HG02759 (cell line): ENCODE results near the gene SH3BP5L.
"Not testable (repeated sequence)": the region's sequence is repeated elsewhere in the genome, so short reads cannot be mapped to it uniquely, and the experiment has no call there.

Source experiments
- ATAC-seq: cut with Tn5 transposase; IDR thresholded peaks from one replicate; pipeline ENCODE4 v1.9.1; 2021; ENCODE audit warnings: mild to moderate bottlenecking, moderate library complexity; ENCODE audit not compliant: unreplicated experiment

The SH3BP5L gene

DNA sequence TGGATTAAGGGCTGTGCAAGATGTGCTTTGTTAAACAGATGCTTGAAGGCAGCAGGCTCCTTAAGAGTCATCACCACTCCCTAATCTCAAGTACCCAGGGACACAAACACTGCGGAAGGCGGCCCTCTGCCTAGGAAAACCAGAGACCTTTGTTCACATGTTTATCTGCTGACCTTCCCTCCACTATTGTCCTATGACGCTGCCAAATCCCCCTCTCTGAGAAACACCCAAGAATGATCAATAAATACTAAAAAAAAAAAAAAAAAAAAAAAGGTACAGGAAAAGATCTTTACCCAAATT, 5.0 kb upstream of the SH3BP5L start:
- not testable (repeated sequence) for ATAC-seq

DNA sequence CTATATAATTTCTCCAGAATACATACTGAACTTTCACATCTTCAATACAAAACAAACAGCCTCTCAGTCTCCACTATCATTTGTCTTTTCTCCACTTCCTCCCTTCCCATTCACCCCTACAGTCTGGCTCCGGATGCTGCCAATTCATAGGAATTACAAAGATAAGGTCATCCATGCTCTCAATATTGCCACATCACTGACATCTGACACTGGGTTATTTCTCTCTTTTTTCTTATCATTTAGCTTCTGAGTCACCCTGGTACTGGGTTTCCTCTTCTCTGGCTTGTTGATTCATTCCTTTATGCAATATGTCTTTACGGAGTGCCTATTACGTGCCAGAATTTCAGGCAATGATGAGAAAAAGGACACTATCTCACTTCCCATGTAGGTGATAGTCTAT, 3.1 kb upstream of the SH3BP5L start:
- no peak for ATAC-seq

DNA sequence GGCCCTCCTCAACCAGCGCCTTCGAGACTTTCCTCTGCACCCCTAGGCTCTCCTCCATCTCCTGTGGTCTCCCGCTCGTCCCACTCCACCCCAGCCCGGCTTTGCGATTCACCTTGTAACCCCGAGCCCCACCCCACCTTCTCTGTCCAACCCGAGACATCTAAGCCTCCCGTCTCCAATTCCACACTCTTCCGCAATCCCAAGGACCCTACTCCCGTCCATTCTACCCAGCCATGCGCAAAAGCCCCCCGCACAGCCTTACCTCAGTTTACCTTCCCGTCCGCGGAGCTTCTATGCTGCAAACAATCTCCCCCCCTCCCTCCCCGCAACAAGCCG, 174 bp downstream of the SH3BP5L start:
- peak; percentile 5 for ATAC-seq

DNA sequence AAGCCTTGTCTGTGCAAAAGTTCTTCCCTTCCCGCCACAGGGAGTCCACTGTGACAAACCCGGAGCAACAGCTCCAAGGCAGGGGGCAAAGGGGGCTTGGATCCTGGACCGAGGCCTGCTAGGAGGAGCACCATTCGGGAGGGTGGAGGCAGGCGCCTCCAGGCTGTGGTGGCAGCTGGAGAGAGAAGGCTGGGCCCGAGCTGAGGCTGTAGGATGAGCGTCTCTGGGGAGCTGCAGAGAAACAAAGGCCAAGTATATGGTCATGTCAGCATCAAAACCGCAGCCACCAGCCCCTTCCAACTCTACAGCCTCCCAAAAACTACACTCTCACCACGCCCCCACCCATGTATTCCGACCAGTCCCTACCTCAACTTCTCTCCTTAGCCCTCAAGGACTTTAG, 579 bp downstream of the SH3BP5L start:
- ATAC-seq: no peak

DNA sequence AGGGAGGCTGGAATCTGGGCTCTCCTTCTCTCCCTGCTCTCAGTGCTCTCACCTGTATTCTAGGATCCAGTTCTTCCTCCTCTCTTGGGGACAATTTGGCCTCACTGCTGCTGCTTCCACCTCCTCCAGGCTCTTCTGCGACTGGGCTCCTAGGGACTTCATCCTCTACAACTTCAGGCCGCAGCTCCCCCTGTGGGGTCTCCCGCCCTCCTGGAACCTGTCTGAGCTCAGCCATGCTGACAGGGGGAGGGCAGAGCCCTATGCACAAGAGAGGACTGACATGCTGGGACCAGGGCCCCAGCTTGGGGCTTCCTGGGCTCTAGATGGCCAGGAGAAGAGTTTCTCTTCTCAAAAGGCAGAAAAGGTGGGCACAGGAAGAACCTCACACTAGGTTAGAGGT, 1.0 kb downstream of the SH3BP5L start:
- ATAC-seq: no peak

DNA sequence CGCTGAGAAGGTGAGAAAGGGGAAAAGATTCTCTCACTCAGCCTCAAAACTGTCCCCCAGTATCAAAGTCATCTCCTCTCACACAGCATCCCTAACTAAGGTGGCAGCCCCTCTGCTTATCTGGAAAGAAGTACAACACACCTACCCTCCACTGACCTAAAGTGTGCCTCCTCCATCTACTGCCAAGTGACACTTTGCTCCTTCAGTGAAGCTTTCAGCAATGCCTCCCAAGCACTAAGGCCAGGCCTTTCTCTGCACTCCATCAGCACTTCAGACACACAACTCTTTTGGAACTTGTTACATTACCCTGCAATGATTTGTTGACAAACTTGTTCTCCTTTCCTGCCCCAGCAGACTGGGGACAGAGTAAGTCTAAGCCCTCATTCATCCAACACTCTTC, 1.4 kb downstream of the SH3BP5L start:
- no peak for ATAC-seq

DNA sequence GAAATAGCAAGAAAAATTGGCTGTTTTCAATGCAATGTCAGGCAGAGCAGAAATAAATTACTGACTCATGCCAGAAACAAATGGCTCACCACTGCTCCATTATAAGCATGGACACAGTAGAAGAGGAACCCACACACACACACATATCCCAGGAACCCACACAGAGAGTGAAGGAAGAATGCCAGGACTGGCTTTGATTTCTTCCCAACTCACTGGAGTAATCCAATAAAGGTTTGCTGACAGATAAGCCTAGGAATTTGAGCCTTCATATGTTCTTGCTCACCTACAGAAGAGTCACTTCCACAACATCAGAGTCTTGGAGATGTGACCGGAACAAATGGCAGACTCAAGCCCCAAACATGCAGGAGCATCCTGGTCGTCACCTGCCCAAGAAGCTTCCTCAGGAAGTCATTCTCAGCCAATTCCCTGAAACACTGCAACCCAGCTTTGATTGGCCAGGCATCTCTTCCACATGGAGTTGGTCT, 2.2 kb downstream of the SH3BP5L start:
- ATAC-seq: no peak

DNA sequence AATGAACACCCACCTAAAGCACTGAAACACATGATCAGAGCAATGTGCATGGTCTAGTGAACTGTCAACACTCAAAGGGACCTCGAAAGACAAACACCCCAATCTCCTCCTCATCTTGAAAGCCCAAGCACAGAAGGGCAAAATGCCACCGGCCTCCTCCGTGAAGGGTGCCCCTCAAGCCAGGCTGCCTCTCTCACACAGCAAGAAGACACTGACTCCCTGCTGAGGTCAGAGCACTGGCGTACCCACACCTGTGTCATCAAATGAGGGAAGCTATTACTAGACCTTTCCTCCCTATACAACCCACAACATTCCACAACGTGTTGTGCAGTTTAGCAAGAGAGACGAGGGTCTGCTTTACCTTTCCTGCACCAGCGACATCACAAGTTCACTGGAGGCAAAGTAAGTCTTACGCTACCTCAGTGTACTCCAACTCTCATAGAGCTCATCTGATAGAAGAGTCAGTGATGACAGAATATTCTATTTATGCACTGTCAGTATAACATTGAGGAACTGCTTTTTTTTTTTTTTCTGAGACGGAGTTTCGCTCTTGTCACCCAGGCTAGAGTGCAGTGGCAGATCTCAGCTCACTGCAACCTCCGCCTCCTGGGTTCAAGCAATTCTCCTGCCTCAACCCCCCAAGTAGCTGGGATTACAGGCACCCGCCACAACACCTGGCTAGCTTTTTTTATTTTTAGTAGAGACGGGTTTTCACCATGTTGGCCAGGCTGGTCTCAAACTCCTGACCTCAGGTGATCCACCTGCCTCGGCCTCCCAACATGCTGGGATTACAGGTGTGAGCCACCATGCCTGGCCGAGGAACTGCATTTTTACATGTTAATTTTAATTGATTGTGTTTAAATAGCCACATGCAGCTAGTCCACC, 3.3 kb downstream of the SH3BP5L start:
- ATAC-seq: no peak

DNA sequence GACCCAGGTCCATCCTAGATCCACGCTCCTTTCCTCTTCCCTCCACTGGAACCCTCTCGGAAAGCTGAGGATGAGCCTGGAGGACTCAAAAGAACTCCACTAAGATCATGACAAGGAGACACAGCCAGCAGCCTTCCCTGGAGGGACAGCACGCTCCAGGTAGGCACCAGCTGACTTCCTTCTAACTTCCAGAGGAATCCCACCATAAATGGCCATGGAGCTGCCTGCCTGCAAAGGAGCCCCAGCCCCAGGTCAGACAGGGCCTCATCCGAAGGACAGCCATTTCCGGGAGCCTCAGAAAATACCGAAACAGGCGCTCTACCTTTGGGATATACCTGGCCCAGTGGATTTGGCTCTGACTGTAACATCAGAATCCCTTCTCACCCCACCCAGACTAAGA, 4.1 kb downstream of the SH3BP5L start:
- ATAC-seq: no peak

DNA sequence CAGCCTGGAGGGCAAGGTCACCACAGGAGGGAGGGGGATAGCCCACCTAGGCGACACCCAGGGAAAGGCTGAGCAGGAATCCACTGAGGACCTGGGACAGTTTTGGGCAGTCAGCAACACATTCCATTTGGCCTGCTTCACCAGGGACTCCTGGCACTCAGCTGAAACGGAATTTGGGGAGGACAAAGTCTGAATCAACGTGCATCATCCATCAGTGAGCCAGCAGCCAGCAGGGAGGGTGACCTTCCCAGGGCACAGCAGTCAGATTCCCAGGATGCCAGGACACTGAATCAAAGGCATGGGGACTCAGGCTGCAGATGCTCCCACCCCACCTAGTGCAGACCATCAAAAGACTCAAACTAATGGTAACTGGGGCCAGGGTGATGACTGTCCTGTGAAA, 4.6 kb downstream of the SH3BP5L start:
- ATAC-seq: no peak

DNA sequence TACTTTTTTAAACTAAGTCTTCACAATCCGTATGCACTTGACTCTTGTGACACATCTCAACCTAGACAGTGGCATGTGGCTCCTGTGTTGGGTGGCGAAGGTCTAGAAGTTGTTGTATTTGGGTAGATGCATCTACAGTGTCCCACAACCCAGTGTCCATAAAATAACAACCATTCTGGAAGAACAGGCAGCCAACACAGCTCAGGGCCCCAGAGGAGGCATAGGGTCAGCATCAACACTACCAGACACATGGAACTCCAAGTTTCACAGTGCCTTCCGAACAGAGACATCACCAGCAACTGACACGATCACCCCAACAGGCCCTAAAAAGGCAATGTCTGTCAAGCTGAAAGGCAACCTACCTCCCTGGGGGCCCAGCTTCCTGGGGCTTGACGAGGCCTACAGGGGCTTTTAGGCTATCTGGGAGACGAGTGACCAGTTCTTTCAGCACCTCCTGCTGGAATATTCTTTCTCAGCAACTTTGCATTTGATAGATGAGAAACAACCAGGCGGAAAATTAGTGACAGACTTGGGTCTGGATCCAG, 5.6 kb downstream of the SH3BP5L start:
- no peak for ATAC-seq

DNA sequence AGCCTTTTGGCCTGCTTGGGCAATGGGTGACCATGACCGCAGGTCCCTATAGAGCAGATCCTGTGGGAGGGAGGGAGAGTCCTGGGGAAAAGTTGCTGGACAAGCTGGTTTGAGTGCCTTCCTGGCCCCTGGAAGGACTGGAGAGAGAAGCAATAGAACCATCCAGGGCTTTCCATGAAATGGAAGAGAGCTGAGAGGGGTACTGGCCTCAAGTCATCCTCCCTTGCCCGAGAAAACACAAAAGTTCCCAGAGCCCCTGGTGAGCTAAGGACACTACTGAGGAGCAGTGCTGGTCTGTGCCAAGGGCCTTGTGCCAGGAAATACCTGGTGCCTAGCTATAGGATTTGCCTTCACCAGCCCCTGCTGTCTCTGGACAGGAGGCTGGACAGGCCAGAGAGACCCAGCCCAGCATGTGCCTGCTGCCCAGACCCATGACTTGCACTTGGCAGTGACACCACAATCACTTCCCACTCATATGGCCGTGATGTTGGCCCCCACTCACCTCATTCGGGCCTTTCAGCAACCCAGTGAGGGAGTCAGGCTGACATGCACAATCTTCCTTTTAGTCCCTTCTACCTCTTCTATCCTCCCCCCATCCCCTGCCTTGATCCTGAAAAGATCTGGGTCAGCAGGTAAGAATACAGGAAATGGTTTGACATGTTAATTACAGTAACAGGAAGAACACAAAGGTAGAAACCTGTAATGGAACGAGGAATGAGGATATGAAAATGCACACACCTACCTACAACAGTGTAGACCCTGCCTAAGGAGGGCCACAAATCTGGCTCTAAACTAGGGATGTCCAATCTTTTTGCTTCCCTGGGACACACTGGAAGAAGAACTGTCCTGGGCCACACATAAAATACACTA, 7.0 kb downstream of the SH3BP5L start:
- ATAC-seq: no peak

DNA sequence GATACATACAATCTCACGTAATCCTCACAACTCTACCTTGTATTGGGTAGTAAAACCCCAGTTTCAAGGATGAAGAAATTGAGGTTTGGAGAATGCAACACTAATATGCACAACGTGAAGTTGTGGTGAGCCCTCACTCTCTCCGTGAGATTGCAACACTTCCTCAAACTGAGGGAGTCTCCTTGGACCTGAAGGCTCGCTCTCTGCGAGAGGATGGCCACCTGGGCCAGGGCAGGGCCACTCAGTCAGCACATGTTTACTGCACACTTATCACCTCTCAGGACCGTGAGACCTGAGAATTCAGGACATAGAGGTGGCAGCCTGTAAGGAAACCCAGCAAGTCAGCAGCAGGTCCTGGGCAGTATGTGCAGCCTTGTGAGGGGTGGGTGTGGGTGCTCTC, 8.7 kb downstream of the SH3BP5L start:
- no peak for ATAC-seq

DNA sequence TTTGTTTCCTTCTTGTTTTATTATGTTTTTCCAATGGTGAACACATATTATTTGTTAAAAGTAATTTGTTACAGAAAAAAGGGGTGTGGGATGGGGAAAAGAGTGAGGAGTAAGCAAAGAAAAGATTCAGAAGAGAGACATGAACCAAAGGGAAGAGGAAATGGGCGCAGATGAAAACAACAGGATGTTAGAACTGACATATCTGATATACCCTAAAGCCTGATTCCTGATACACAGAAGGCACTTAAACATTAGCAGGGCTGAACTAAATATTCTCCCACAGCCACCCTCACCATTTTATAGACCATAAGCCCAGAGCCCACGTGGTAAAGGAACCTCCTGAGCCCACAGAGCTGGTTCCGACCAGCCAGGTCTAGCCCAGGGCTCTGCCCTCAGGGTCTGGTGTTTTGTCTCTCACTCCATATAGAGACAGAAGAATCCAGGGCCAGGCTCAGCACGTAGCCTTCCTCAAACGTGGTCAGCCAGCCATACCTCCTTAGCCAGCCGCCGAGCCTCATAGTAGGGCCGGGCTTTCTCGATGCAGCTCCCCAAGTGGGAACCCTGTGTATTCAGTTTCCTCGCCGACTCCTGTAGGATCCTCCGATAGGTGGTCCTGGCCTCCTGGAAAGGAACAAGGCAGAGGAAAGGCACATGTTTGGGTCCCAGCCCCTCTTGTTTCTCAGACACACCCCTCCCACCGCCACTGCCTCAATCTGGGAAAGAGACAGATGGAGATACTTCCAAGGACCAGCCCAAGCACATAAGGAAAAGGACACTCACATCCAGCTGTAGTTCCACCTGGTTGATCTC, 9.5 kb downstream of the SH3BP5L start:
- no peak for ATAC-seq

DNA sequence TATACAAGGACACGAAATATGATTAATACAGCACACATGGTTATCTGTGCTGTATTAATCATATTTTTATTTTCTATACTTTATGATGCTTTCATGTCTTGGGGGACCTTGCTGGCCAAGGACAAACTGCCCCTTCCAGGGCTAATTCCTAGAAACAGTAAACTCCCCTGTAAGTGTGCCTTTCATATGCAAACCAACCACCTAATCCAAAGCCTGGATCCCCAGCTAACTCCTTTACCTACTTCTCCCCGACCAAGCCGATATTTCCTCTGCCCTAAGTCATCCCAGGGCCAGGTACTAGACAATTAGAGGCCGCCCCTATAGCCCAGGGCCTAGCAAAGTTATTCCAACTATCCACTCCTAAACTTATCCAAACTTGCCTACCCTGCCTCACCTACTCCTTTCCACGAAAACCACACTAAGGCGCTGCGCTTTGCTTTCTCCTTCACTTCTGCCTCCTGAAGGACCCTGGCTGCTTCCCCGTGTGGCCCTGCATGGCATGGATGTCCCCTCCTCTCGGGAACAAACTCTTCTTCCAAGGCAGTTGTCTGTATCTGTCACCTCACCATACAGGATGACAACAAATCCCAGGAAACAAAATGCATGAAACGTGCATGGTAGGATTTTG, 10.2 kb downstream of the SH3BP5L start:
- no peak for ATAC-seq

DNA sequence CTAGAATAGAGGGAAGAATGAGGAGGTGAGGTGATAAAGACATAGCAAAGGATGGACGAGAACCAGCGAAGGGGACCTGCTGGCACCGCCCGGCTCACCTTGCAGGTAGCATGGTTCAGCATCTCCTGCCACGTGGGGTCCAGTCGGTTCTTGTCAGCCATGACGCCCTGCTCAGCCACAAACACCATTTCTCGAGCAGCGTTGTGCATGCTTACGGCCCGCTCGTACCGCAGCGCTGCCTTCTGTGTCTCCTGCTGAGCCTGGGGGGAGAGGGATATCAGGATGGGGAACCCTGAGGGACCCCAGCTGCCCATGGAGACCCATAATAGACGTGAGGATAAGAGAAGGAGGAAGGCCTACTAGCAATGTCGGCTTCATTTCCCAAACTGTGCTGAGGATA, 11.4 kb downstream of the SH3BP5L start:
- no peak for ATAC-seq

DNA sequence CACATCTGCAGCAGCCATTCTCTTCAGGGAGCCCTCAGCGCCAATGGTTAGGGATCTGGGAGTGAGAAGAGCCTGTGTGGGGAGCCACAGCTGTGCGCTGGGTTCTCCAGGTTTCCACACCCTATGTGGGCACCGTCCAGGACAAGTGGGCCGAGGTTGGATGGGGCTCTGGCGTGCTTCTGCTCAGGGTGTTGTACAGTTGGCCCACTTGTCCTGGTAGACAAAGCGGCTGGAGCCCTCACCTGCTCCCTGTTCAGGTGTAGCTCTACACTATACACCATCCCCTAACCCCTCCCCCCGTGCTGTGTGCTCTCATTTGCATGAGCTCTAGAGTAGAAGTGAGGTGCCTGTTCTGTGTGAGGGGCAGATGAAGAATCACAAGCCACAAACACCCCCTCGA, 12.2 kb downstream of the SH3BP5L start:
- no peak for ATAC-seq

DNA sequence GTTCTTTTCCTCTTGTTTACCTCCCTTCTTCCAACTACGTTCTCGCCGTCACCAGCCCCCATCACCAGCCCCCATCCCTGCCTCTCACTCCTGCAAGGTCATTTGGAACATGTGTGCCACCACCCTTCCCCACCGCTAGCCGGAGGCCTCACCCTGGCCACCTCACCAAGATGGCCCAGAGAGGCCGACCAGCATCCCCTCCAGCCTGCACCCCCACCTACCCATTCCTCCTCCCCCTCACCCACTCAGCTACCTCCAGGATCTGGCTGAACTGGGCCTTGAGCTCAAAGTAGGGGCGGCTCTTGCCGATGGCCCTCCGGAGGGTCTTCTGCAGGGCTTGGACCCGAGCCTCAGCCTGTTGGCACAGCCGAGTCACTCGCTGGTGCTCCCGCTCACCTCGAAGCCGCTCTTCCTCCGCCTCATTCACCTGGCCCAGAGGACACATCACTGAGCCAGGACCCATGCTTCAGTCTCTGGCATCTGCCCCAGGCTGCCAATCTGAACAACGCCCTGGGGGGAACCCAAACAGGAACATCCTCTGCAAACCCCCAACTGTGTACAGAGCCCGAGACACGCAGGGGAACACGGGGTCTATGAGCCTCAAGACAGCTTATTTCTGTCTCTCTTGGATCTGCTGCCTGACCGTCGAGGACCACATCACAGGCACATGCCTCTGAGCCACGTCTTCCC, 12.8 kb downstream of the SH3BP5L start:
- ATAC-seq: no peak

DNA sequence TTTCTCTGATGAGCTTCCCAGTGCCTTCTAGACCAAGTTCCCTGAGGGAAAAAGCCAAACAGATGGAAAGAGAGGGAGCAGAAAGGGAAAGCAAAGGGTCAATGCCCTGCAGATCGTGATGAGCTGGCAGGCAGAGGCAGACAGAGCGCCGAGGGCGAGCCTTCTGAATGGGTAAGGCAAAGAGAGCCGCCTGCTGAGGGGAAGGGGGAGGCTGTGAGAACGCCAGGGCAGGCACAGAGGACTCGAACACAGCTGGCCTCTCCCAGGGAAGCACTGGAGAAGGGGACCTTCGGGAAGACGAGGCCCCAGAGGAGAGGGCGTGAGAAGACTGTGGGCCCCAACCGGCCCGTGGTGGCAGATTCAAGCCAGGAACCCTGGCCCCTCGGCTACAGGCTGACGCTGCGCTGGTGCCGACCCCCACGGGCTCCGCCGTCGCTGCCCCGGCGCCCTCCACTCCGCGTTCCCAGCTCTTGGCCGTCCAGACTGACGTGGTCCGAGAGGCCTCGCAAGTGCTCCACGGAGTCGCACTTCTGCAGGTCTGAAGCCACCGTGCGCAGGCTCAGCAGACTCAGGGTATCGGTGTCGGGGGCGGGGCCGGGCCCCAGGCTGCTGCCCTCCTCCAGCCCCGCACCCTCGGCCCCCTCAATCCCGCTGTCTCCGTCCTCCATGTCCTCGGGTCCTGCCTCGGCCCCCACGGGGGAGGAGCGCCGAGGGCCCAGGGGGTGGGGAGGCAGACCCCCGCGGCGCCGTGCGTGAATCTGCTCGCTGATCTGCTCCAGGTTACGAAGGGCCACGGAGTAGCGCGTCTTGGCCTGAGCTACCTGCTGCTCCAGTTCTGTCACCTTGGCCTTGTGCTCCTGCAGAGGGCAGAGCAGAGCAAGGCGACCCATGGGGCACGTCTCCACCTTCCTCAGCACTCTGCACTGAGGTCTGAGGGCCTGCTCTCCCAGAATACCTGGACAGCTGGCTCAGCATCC, 13.9 kb downstream of the SH3BP5L start:
- ATAC-seq: no peak
